Vagina (tissue), 2 donors: Measurements from ENCODE around the gene SELENOS. TPM values are rescaled to one million over a fixed set of nuclear protein-coding genes. Genes with fewer than 3 reads are reported as not detected.
A peak's percentile ranks its signal among the peaks of the same experiment; 100 is the strongest.

ENCODE experiments used
- DNase-seq, 2 donors: peaks; one replicate each; pipeline ENCODE4 v3.0.0-alpha.2; 2017; ENCODE audit errors: extremely low spot score in 2 of 2
- H3K27ac ChIP-seq: fragments of 200-600 bp; sonication (generic); one replicate; pipeline ENCODE4 v1.5.1; 2019
- H3K27me3 ChIP-seq: fragments of 200-600 bp; sonication (generic); one replicate; pipeline ENCODE4 v1.5.1; 2019
- H3K36me3 ChIP-seq, 2 donors: fragments of 200-600 bp; sonication (generic); one replicate each; pipeline ENCODE4 v1.5.1; 2017 to 2019
- H3K4me1 ChIP-seq: fragments of 200-600 bp; sonication (generic); one replicate; pipeline ENCODE4 v1.5.1; 2019
- H3K4me3 ChIP-seq, 2 donors: fragments of 200-600 bp; sonication (generic); 1 replicate in 1 of 2; 2 replicates in 1 of 2; pipeline ENCODE4 v1.5.1; 2016 to 2019
- H3K9me3 ChIP-seq: fragments of 200-600 bp; sonication (generic); one replicate; pipeline ENCODE4 v1.5.1; 2019
- CTCF ChIP-seq, 3 experiments: fragments of 450-650 bp in 2 of 3; fragments of 200-600 bp in 1 of 3; sonication (generic) in 1 of 3; IDR thresholded peaks; one replicate each; pipeline ENCODE4 v1.5.1; 2017 to 2019; ENCODE audit warnings: antibody characterized with exemption in 3 of 3, mild to moderate bottlenecking in 2 of 3, moderate library complexity in 2 of 3
- POLR2A ChIP-seq, 2 donors: fragments of 450-650 bp; IDR thresholded peaks; one replicate each; pipeline ENCODE4 v1.6.1; 2017; ENCODE audit warnings: antibody characterized with exemption in 2 of 2, mild to moderate bottlenecking in 2 of 2, moderate library complexity in 2 of 2
- POLR2AphosphoS5 ChIP-seq, 2 donors: sonication (generic); formaldehyde crosslinking; IDR thresholded peaks; one replicate each; pipeline ENCODE4 v1.9.0; 2017; ENCODE audit warnings: antibody characterized with exemption in 2 of 2, mild to moderate bottlenecking in 2 of 2, low read depth in 1 of 2; ENCODE audit not compliant: insufficient read depth in 1 of 2
- intact Hi-C: fragments of 100-400 bp; cut with DNase I; formaldehyde crosslinking; loops from one replicate; pipeline ENCODE4 v1.15.1; 2023
- total RNA-seq: library from RNA; depleted of rRNA; stranded (reverse); fragments of >200 nt; gene quantifications from one replicate; pipeline ENCODE4 v1.2.3, GENCODE V29; 2016

Gene SELENOS
- total RNA-seq, 1 donor from 2014 or later: 47.6 TPM

GRCh38 chr15:101267320-101268104 lies 9.8 kb downstream of the SELENOS start:
- TF ChIP-seq CTCF (IDR thresholded peaks at IDR 0.05): no peak
- TF ChIP-seq POLR2AphosphoS5 (IDR thresholded peaks at IDR 0.05; ENCODE audit: insufficient read depth in 1 of 2, low read depth in 1 of 2): peak in 1 of 2 donors; percentile 70
- peak overlapping the region; percentile 62 for H3K27ac ChIP-seq
- peaks cover 4 to 31% of the 10 kb centered on the region in 2 donors for H3K36me3 ChIP-seq
- no peak for DNase-seq
- H3K9me3 ChIP-seq: no peaks in the 10 kb centered on the region
- H3K27me3 ChIP-seq: no peaks in the 10 kb centered on the region
- H3K4me3 ChIP-seq: peak overlapping the region in 1 of 2 donors; percentile 16
- H3K4me1 ChIP-seq: peaks cover 14% of the 10 kb centered on the region
- intact Hi-C loops: no loop called here

DNA sequence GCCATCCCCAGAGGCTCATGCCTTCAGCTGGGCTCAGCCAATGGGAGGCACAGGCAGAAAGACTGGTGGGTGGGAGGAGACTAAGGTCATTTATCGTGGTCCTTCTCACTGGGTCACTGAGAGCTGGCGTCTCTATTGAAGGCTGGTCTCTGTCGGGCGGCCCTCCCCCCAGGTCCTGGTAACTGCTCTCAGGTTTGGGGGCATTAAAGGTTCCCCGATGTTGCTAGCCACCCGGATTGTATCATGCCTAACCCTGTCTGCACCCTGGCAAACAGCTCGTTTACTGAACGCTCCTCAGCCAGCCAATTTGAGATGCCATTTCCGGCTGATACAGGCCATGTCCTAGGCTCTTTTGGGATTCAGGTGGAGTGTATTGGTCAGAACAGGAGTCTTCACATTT lies 10.5 kb downstream of the SELENOS start:
- H3K4me1 ChIP-seq: peaks cover 14% of the 10 kb centered on the region
- no peak for DNase-seq
- H3K27me3 ChIP-seq: no peaks in the 10 kb centered on the region
- TF ChIP-seq POLR2AphosphoS5 (IDR thresholded peaks at IDR 0.05; ENCODE audit: insufficient read depth in 1 of 2, low read depth in 1 of 2) (no peak), CTCF (IDR thresholded peaks at IDR 0.05) (no peak), POLR2A (IDR thresholded peaks at IDR 0.05) (no peak)
- intact Hi-C loops: no loop called here
- peak overlapping the region; percentile 62 for H3K27ac ChIP-seq
- no peak overlapping the region for H3K4me3 ChIP-seq
- peaks cover 4 to 25% of the 10 kb centered on the region in 2 donors for H3K36me3 ChIP-seq
- H3K9me3 ChIP-seq: no peaks in the 10 kb centered on the region

GRCh38 chr15:101266034-101266433 lies 11.3 kb downstream of the SELENOS start:
- Histone ChIP-seq H3K9me3 (no peaks in the 10 kb centered on the region), H3K27me3 (no peaks in the 10 kb centered on the region), H3K4me3 (no peak overlapping the region), H3K36me3 (peaks cover 0 to 17% of the 10 kb centered on the region in 2 donors), H3K4me1 (peaks cover 14% of the 10 kb centered on the region), H3K27ac (no peak overlapping the region)
- intact Hi-C loops: no loop called here
- DNase-seq: no peak
- no peak for TF ChIP-seq POLR2A (IDR thresholded peaks at IDR 0.05)

- intact Hi-C loops: no loop called here
- TF ChIP-seq POLR2A (IDR thresholded peaks at IDR 0.05): no peak
- TF ChIP-seq POLR2AphosphoS5 (IDR thresholded peaks at IDR 0.05; ENCODE audit: insufficient read depth in 1 of 2, low read depth in 1 of 2): no peak
- no peak for TF ChIP-seq CTCF (IDR thresholded peaks at IDR 0.05)
- Histone ChIP-seq H3K27me3 (no peaks in the 10 kb centered on the region), H3K4me1 (peaks cover 14% of the 10 kb centered on the region), H3K36me3 (peaks cover 0 to 7% of the 10 kb centered on the region in 2 donors), H3K9me3 (no peaks in the 10 kb centered on the region), H3K27ac (no peak overlapping the region), H3K4me3 (no peak overlapping the region)
- no peak for DNase-seq
These were observed 12.2 kb downstream of the SELENOS start for GRCh38 chr15:101264911-101265641.

DNA sequence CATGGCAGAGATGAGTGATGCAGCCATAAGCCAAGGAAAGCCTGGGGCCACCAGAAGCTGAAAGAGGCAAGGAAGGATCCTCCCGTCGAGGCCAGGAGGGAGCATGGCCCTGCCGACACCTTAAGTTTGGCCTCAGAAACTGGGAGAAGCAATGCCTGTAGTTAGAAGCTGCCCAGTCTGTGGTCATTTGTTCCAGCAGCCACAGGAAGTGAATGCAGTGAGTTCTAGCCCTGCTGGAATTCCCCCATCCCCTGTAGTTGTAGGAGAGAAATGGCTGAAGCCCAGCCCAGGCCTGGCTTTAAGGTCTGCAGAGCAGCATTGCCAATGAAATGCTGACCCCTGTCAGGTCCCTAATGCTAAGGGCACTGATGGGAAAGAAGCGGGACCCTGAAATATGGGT lies 13.3 kb downstream of the SELENOS start:
- Histone ChIP-seq H3K27ac (no peak overlapping the region), H3K4me1 (peaks cover 14% of the 10 kb centered on the region), H3K9me3 (no peaks in the 10 kb centered on the region), H3K4me3 (no peak overlapping the region), H3K27me3 (no peaks in the 10 kb centered on the region), H3K36me3 (no peaks in the 10 kb centered on the region)
- no peak for DNase-seq
- intact Hi-C loops: no loop called here
- no peak for TF ChIP-seq CTCF (IDR thresholded peaks at IDR 0.05)
- TF ChIP-seq POLR2AphosphoS5 (IDR thresholded peaks at IDR 0.05; ENCODE audit: insufficient read depth in 1 of 2, low read depth in 1 of 2): no peak
- TF ChIP-seq POLR2A (IDR thresholded peaks at IDR 0.05): no peak
